Ramos (cell line): ENCODE data around the gene BACH1.

Experiments used
- in situ Hi-C: fragments of 300-500 bp; cut with MboI; formaldehyde crosslinking; loops from one replicate; pipeline ENCODE4 v1.14.3; 2022; ENCODE audit warnings: low sequenced_read_pairs; ENCODE audit not compliant: unreplicated experiment

Gene BACH1

DNA sequence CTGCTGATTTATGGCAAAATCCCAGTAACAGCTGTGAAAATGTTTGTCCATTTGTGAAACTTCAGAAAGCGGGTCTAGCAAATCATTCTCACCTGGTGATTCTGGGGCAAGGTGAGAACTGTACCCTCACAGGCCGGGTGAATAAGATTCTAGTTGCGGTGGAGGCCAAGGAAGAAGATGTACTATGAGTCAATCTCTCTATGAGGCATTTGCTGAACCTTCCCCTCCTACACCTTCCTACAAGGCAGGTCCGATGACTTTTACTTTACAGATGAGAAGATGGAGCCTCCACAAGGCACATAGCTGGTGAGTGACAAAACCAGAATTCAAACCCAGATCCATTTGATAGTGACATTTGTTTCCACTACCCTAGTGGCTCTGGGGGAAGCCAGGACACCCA lies 72.7 kb downstream of the BACH1 start:
- in situ Hi-C loops: loop anchor here (10.0 kb wide), 1 partner anchor 207 kb away; no protein-coding TSS in a partner anchor

DNA sequence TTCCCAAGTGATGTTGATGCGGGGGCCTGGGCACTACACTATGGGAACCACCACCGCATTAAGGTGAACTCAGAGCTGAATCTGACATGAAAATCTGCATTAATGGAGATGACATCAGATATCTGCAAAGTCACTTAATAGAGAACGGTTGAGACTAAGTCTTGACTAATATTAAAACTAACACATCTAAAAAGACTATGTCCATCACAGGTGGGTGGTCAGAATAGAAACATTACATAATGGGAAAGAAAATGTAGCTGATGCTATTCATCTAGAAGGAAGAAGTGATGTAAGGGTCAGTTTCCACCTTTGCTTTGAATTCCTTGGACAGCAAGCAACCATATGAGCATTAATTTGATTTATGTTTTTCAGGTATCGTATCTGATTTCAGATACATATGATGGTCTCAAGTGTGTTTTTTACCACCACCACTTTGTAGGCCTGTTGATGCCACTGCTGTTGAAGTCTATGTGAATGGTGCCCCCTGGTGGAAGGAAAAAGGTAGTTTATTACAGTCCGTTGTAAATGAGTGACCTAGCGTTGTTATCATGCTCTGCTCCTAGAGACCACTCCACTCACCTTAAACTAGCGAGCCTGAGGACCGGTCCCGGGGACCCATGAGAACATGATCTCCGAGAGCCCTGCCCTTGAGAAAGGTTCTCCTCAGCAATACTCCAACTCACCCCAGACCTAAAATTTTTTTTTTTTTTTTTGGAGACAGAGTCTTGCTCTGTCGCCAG lies 73.5 kb downstream of the BACH1 start:
- in situ Hi-C loops: loop anchor here (10.0 kb wide), 1 partner anchor 207 kb away; no protein-coding TSS in a partner anchor

DNA sequence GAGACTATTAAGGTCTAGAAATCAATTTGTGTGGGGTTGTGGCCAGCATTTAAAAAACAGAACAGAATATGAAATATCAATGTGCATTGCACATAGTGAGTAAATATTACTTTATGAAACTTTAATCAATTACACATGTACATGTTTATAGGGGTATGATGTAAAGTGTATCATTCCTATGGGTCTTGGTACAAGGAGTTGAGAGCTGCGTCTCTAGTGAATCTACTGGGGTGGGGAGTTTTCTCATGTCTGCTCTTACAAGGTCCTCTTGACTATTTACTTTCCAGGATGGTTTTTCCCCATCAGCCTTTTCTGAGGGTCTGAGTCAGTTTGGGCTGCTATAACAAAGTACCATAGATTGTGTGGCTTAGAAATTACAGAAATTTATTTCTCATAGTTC lies 75.8 kb downstream of the BACH1 start:
- in situ Hi-C loops: loop anchor here (10.0 kb wide), 1 partner anchor 210 kb away; no protein-coding TSS in a partner anchor

DNA sequence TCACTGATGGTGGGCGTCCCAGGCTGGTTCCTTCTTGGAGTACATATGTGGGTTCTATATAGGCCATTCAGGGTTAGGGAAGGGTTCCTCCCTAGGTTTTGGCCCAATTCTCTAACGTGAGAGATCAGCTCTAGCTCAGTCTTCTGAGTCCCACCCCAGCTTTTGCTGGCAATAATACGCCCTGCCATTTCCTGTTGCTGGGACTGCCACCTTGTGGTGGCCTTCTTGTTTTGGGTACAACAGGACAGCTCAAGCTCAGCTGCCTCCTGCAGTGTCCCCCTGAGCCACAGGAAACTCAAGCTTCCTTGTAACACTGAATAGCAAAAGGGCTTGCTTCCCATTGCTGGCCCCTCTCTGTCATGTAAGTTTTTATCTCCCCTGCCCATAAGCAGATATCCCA lies 77.8 kb downstream of the BACH1 start:
- in situ Hi-C loops: loop anchor here (5.0 to 10.0 kb wide), 2 partner anchors 212 to 294 kb away; no protein-coding TSS in a partner anchor

DNA sequence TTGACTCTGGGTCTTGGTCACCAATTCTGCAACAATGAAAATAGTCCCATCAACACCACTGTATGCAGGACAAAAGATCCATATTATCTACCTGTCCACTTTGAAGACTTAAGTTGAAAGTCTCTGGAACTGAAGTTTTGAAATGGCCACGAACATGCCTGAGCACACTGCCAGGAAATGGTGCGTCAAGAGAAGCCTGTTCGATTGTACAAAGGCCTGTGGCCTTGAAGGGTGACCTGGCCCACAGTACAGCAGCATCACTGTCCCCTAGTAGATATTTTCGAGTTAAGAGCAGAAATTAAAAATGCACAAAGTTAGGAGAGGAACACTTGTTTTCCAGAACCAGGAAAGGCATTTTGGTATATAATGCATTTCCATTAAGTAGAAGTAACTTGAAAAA lies 78.5 kb downstream of the BACH1 start:
- in situ Hi-C loops: loop anchor here (5.0 to 10.0 kb wide), 2 partner anchors 212 to 295 kb away; no protein-coding TSS in a partner anchor

DNA sequence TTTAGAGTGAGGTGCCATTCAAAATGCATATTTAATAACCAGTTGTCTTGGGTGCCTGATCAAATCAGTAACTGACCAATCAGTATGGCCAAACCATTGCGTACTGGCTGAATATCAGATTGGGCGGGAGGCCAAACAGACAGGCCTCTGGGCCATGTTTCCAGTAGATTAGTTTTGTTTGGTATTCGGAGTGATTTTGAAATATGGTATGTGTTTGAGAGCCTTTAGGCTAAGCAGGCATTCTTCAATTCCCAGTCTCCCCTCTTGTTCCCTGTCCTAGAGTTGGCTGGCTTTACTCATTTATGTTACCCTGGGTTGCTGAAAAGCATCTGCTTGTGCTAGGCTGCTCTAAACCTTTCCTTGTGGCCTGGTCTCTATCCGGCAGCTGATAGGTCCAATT lies 80.1 kb downstream of the BACH1 start:
- in situ Hi-C loops: loop anchor here (5.0 to 10.0 kb wide), 2 partner anchors 214 to 297 kb away; no protein-coding TSS in a partner anchor

DNA sequence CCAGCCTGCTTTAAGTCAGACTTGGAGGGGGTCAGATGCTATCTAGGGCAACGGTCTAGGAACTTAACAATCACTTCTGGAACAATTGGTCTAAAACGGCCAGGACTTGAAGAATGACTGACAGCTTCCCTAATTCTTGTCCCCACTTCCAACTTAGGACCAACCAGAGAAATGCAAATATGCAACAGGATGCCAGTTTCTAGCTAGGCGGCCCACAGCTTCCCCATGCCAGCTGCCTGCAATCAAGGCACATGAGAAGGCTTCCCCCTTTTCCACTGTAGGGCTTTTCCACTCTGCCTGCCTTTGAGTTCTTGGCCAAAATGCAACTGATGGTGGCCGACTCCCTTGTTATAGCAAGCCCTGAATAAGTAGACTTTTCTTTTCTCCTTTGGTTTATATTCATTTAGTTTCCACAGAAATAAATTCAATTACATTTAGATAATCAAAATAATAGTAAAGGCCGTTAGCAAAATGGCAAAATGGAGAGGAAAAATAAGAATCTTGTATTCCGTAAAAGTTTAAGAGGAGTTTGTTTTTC lies 80.9 kb downstream of the BACH1 start:
- in situ Hi-C loops: loop anchor here (5.0 to 10.0 kb wide), 2 partner anchors 215 to 297 kb away; no protein-coding TSS in a partner anchor

DNA sequence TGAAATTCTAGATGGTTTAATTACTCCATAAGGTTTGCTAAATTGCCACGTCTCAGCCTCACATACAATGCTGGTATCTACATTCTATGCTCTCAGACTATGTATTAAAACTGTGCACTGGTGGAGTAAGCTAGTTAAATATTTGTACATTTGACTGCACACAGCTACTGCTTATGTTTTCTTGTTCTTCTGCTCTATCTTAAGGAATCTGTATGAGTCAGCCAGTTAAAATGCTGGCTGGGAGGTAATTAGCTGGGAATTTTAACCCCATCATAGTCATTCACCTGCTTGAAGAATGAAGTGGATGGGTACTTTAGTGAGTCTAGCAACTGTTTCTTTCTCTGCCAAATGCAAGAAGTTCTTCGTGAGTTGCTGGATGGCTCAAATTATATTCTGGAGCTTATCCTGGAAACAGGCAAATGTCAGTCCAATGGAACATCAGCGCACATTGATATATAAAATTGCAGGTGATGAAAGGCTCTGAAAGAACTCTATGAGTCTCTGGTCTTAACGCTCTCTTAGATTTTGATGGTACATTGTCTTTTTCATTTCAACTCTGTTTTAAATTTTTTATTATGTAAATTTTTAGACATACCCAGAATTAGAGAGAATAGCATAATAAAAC lies 83.4 kb downstream of the BACH1 start:
- in situ Hi-C loops: no loop called here

DNA sequence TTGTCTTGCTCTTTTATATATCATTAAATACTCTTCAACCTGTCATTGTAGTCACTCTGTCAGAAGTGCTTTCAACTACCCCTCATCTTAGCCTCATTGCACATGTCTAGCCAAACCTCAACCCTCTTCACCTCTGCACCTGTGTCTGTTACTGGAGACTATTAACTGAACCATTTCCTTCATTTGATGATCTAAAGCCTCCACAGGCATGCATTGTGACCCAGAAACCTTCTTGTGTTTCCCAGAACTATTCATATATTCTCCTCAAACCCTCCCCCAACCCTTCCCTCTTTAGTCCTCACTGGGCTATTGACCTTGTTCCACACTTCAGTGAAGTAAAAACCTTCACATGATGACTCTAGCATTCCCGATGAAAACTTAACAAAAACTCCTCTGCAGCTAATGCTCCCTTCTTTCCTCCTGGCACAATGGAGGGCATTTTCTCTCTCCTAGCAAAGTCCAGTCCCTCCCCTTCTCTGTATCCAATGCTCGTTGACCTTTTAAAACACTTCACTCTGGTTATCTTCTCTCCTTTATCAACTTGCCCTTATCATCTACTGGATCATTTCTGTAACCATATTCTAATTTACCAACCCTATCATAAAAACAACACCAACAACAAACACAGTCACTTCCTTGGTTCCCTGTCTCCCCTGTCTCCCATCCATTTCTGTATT lies 86.1 kb downstream of the BACH1 start:
- in situ Hi-C loops: no loop called here

DNA sequence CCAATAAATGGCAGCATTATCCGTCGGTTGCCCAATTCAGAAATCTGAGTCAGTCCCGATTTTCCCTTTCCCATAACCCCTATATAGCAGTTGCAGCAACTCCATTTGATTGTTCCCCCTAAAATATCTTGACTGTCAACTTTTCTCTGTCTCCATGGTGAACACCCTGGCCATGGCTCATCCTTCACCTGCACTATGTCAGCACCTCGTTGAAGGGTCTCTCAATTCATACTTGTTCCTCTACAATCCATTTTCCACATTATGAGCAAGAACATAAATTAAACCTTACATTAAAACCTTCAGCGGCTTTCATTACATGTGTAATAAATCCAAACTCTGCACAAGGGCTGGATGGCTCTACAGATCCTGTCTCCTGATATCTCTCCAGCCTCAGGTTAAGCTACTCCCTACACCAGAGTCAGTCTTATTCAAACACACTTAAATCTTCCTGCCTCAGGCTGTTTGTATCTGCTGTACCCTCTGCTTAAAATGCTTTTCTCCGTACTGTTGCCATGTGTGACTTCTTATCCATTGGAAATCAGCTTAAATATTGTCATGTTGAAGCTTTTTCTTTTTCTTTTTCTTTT lies 87.3 kb downstream of the BACH1 start:
- in situ Hi-C loops: no loop called here

DNA sequence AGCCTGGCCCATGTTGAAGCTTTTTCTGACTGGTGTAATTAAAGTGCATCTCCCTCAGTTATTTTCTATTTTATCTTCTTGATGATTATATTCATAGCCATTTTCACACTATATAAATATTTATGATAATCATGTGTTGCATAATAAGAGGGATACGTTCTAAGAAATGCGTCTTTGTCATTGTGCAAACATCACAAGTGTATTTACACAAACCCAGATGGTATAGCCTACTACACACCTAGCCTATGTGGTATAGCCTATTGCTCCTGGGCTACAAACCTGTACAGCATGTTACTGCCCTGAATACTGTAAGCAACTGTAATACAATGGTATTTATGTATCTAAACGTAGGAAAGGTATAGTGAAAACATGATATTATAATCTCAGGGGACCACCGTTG lies 88.1 kb downstream of the BACH1 start:
- in situ Hi-C loops: no loop called here

DNA sequence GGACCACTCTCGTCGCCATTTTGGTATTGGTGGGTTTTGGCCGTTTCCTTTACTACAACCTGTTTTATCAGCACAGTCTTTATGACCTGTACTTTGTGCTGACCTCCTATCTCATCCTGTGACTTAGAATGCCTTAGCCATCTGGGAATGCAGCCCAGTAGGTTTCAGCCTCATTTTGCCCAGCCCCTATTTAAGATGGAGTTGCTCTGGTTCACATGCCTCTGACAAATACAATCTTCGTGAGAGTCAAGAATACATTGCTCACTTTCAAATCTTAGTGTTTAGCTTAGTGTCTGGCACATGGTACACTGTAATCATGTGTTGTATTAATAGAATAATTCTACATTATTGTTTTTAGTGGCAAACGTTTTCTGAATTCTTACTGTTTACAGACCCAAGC lies 88.9 kb downstream of the BACH1 start:
- in situ Hi-C loops: no loop called here

DNA sequence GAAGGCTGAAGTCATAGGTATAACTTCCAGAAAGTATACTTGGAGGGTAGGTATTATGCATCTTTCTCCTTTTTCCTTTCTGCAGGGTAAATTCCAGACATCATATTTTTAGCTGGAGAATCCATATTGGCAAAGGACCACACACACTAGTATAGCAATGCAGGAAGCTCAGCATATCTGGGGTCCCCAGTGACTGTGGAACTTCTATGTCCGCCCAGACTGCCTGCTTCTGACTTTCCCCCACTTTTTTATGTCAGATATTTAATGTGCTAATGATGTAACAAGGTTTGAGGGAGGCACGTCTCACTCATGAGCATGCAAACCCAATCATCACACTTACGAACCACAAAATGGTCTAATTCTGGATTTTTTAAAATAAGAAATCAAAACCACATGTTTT lies 90.4 kb downstream of the BACH1 start:
- in situ Hi-C loops: no loop called here

DNA sequence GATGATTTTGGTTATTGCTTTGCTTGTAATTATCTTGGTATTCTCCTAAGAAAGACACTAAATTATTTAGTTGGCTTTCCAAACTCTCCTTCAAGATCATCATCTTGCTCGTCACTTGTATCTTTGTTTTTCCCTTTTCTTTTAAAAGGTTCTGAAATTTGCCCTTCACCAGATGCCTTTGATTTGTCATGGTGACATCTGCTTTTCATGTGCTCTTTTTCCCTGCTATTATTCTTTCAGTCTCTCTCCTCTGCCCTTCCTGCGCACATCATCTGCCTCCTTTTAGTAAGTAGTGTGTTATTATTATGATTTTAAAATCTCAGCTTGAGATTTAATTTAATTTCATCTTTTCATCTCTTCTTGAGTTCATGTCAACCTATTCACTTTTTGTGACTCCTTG lies 92.1 kb downstream of the BACH1 start:
- in situ Hi-C loops: no loop called here

DNA sequence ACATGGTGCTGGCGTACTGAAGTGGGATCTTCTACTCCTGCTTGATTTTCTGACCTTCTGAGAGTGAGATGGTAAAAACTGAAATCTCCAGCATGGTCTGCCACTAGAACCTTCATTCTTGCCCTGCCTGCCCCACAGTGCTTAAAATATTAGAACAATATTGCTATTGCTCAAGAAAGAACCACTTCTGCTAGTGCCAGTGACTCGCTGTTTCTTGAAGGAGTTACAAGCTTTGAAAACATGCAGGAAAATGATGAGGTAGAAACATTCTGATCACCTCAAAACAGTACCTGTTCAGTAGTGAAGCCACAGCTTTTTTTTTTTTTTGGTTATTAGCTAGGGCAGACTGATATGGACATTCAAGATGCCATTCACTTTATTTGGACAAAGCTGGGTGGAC lies 95.3 kb downstream of the BACH1 start:
- in situ Hi-C loops: no loop called here
